Upper lobe of right lung (tissue), 1 donor: ENCODE results near the gene AFF1. TPM values are rescaled to one million over a fixed set of nuclear protein-coding genes. Genes with fewer than 3 reads are reported as not detected.

Source experiments
- ATAC-seq: fragments of 200-7000 bp; cut with Tn5 transposase; one replicate; pipeline ENCODE4 v1.9.1; 2020; ENCODE audit warnings: mild to moderate bottlenecking, moderate library complexity
- DNase-seq: peaks from one replicate; pipeline ENCODE4 v3.0.0-alpha.2; 2020
- H3K27ac ChIP-seq: fragments of 200-600 bp; one replicate; pipeline ENCODE4 v1.8.0; 2022
- H3K27me3 ChIP-seq: fragments of 200-600 bp; one replicate; pipeline ENCODE4 v1.8.0; 2022; ENCODE audit warnings: mild to moderate bottlenecking
- H3K36me3 ChIP-seq: fragments of 200-600 bp; one replicate; pipeline ENCODE4 v1.8.0; 2022
- H3K4me1 ChIP-seq: fragments of 200-600 bp; one replicate; pipeline ENCODE4 v1.8.0; 2022
- H3K4me3 ChIP-seq: fragments of 200-600 bp; one replicate; pipeline ENCODE4 v1.8.0; 2022; ENCODE audit warnings: mild to moderate bottlenecking
- H3K9me3 ChIP-seq: fragments of 200-600 bp; one replicate; pipeline ENCODE4 v1.8.0; 2022
- CTCF ChIP-seq: fragments of 200-600 bp; IDR thresholded peaks from one replicate; pipeline ENCODE4 v1.8.0; 2022; ENCODE audit warnings: antibody characterized with exemption
- intact Hi-C: fragments of 100-400 bp; cut with DNase I; formaldehyde crosslinking; loops from one replicate; pipeline ENCODE4 v1.11.0; 2022
- total RNA-seq: library from RNA; stranded (reverse); fragmentation: NEBNext Ultra II Directional; extraction: Animal tissue kit (Norgen Biotek cat#: 25700); gene quantifications from one replicate; pipeline ENCODE4 v1.2.1, GENCODE V29; 2021
- donor health status: DM: no; HTN: yes; CAD: no; lungs with severe emphysema.

AFF1 gene
- total RNA-seq, 1 donor from 2014 or later: 103 TPM

GRCh38 chr4:86961605-86962295 is 26.9 kb downstream of the AFF1 start:
- no peaks in the 10 kb centered on the region for H3K36me3 ChIP-seq
- H3K9me3 ChIP-seq: no peaks in the 10 kb centered on the region
- H3K27ac ChIP-seq: peak overlapping the region; percentile 2
- no peak for DNase-seq
- intact Hi-C loops: no loop called here
- H3K4me3 ChIP-seq: no peak overlapping the region
- TF ChIP-seq CTCF: no peak
- H3K4me1 ChIP-seq: peaks cover 41% of the 10 kb centered on the region
- H3K27me3 ChIP-seq: no peaks in the 10 kb centered on the region
- ATAC-seq: peak; percentile 82

- no peak for DNase-seq
- Histone ChIP-seq H3K27ac (no peak overlapping the region), H3K4me1 (peaks cover 53% of the 10 kb centered on the region), H3K9me3 (no peaks in the 10 kb centered on the region), H3K27me3 (no peaks in the 10 kb centered on the region), H3K36me3 (no peaks in the 10 kb centered on the region), H3K4me3 (no peak overlapping the region)
- no peak for ATAC-seq
- intact Hi-C loops: no loop called here
- TF ChIP-seq CTCF: no peak
Observed at GRCh38 chr4:86963697-86964096, 28.9 kb downstream of the AFF1 start.

GRCh38 chr4:86965019-86965976 is 30.5 kb downstream of the AFF1 start:
- ATAC-seq (no peak), DNase-seq (no peak)
- Histone ChIP-seq H3K36me3 (no peaks in the 10 kb centered on the region), H3K4me3 (no peak overlapping the region), H3K4me1 (peaks cover 42% of the 10 kb centered on the region), H3K9me3 (no peaks in the 10 kb centered on the region), H3K27ac (no peak overlapping the region), H3K27me3 (no peaks in the 10 kb centered on the region)
- intact Hi-C loops: no loop called here
- no peak for TF ChIP-seq CTCF

- H3K4me3 ChIP-seq: no peak overlapping the region
- no peaks in the 10 kb centered on the region for H3K36me3 ChIP-seq
- H3K27ac ChIP-seq: no peak overlapping the region
- intact Hi-C loops: no loop called here
- no peak for TF ChIP-seq CTCF
- peaks cover 34% of the 10 kb centered on the region for H3K4me1 ChIP-seq
- H3K27me3 ChIP-seq: no peaks in the 10 kb centered on the region
- no peaks in the 10 kb centered on the region for H3K9me3 ChIP-seq
- DNase-seq (no peak), ATAC-seq (peak; percentile 73)
Observed at GRCh38 chr4:86967073-86967472, 32.3 kb downstream of the AFF1 start.

GRCh38 chr4:86967798-86968197 is 33.0 kb downstream of the AFF1 start:
- intact Hi-C loops: no loop called here
- no peak for TF ChIP-seq CTCF
- no peaks in the 10 kb centered on the region for H3K27me3 ChIP-seq
- no peak overlapping the region for H3K27ac ChIP-seq
- peaks cover 41% of the 10 kb centered on the region for H3K4me1 ChIP-seq
- ATAC-seq (peak; percentile 73), DNase-seq (no peak)
- no peaks in the 10 kb centered on the region for H3K9me3 ChIP-seq
- no peak overlapping the region for H3K4me3 ChIP-seq
- no peaks in the 10 kb centered on the region for H3K36me3 ChIP-seq
